Naive thymus-derived CD4-positive, alpha-beta T cell (primary cell): ENCODE results near the gene SLC12A8. TPM values are rescaled to one million over a fixed set of nuclear protein-coding genes. Genes with fewer than 3 reads are reported as not detected.

Experiments used
- ATAC-seq: fragments of 150-1000 bp; cut with Tn5 transposase; 2 replicates; pipeline ENCODE4 v1.10.0; 2021; ENCODE audit warnings: mild to moderate bottlenecking, moderate library complexity
- CTCF ChIA-PET: fragments of 350-600 bp; sonication (Branson Sonifier 250); formaldehyde crosslinking; loops from one replicate; lab custom pipeline; 2021; ENCODE audit warnings: antibody characterized with exemption; lab: Charles Lee
- POLR2A ChIA-PET: fragments of 350-600 bp; sonication (Branson Sonifier 250); formaldehyde crosslinking; loops from one replicate; lab custom pipeline; 2021; ENCODE audit warnings: antibody characterized with exemption, inconsistent platforms; lab: Charles Lee
- DNase-seq, 9 donors: peaks; one replicate each; pipeline versions ENCODE4 v3.0.0 to v3.0.0-alpha.2; 2020 to 2022; ENCODE audit warnings: mixed read lengths in 1 of 9
- H3K27ac ChIP-seq: one replicate; pipeline ENCODE4 v1.7.0; 2013; ENCODE audit warnings: mild to moderate bottlenecking, low read depth, low read length, moderate library complexity
- H3K27me3 ChIP-seq, 2 donors: one replicate each; pipeline ENCODE4 v1.7.0; 2013; ENCODE audit warnings: low read length in 2 of 2, mild to moderate bottlenecking in 2 of 2, moderate library complexity in 2 of 2; ENCODE audit not compliant: control insufficient read depth in 2 of 2, insufficient read depth in 2 of 2
- H3K36me3 ChIP-seq, 3 experiments: 1 replicate in 2 of 3; 2 replicates in 1 of 3; pipeline ENCODE4 v1.7.0; 2013; ENCODE audit warnings: low read length in 3 of 3, mild to moderate bottlenecking in 3 of 3, moderate library complexity in 1 of 3; ENCODE audit not compliant: insufficient read depth in 3 of 3, control insufficient read depth in 2 of 3
- H3K4me1 ChIP-seq, 2 donors: one replicate each; pipeline ENCODE4 v1.7.0; 2013; ENCODE audit warnings: low read length in 2 of 2, mild to moderate bottlenecking in 2 of 2, moderate library complexity in 1 of 2; ENCODE audit not compliant: control insufficient read depth in 2 of 2, insufficient read depth in 2 of 2
- H3K4me3 ChIP-seq: 2 replicates; pipeline ENCODE4 v1.7.0; 2013; ENCODE audit warnings: mild to moderate bottlenecking, low read length
- H3K9me3 ChIP-seq, 3 experiments: 1 replicate in 2 of 3; 2 replicates in 1 of 3; pipeline ENCODE4 v1.7.0; 2013; ENCODE audit warnings: low read length in 3 of 3; ENCODE audit not compliant: control insufficient read depth in 2 of 3
- H3K27ac Mint-ChIP-seq, 9 donors: one replicate each; pipeline ENCODE4 v1.8.0; 2020 to 2022; ENCODE audit warnings: mixed read lengths in 9 of 9, mild to moderate bottlenecking in 8 of 9, moderate library complexity in 5 of 9, inconsistent platforms in 2 of 9
- H3K27me3 Mint-ChIP-seq, 5 donors: one replicate each; pipeline ENCODE4 v1.8.0; 2021 to 2022; ENCODE audit warnings: mixed read lengths in 5 of 5, mild to moderate bottlenecking in 1 of 5
- H3K36me3 Mint-ChIP-seq, 5 donors: one replicate each; pipeline ENCODE4 v1.8.0; 2020 to 2022; ENCODE audit warnings: mixed read lengths in 5 of 5, mild to moderate bottlenecking in 3 of 5, inconsistent platforms in 1 of 5
- H3K4me1 Mint-ChIP-seq, 7 donors: one replicate each; pipeline ENCODE4 v1.8.0; 2020 to 2022; ENCODE audit warnings: mixed read lengths in 7 of 7, mild to moderate bottlenecking in 3 of 7, inconsistent platforms in 1 of 7
- H3K4me3 Mint-ChIP-seq, 10 donors: one replicate each; pipeline ENCODE4 v1.8.0; 2020 to 2022; ENCODE audit warnings: mild to moderate bottlenecking in 10 of 10, mixed read lengths in 10 of 10, moderate library complexity in 6 of 10, inconsistent platforms in 2 of 10
- H3K9me3 Mint-ChIP-seq, 11 donors: one replicate each; pipeline ENCODE4 v1.8.0; 2020 to 2022; ENCODE audit warnings: mixed read lengths in 11 of 11, mild to moderate bottlenecking in 4 of 11, inconsistent platforms in 1 of 11, moderate library complexity in 1 of 11
- intact Hi-C, 2 donors: fragments of 100-400 bp; cut with micrococcal nuclease; formaldehyde crosslinking; loops; one replicate each; pipeline ENCODE4 v1.15.1; 2023
- polyA plus RNA-seq, 2 donors: library from polyadenylated mRNA; unstranded; fragments of 300-500 nt; fragmentation: Illumina TruSeq; gene quantifications; one replicate each; pipeline ENCODE4 v1.2.3, GENCODE V29; 2021
- total RNA-seq, 6 experiments: library from RNA in 5 of 6; stranded (reverse) in 5 of 6; gene quantifications; 1 replicate in 5 of 6; 2 replicates in 1 of 6; pipeline ENCODE4 v1.2.3 and lab custom pipeline; 2021 to 2026

The SLC12A8 gene
- total and polyA plus RNA-seq, 7 experiments from 2014 or later, result 0.12 to 1.1 (median 0.66) TPM; not detected in 1

DNA sequence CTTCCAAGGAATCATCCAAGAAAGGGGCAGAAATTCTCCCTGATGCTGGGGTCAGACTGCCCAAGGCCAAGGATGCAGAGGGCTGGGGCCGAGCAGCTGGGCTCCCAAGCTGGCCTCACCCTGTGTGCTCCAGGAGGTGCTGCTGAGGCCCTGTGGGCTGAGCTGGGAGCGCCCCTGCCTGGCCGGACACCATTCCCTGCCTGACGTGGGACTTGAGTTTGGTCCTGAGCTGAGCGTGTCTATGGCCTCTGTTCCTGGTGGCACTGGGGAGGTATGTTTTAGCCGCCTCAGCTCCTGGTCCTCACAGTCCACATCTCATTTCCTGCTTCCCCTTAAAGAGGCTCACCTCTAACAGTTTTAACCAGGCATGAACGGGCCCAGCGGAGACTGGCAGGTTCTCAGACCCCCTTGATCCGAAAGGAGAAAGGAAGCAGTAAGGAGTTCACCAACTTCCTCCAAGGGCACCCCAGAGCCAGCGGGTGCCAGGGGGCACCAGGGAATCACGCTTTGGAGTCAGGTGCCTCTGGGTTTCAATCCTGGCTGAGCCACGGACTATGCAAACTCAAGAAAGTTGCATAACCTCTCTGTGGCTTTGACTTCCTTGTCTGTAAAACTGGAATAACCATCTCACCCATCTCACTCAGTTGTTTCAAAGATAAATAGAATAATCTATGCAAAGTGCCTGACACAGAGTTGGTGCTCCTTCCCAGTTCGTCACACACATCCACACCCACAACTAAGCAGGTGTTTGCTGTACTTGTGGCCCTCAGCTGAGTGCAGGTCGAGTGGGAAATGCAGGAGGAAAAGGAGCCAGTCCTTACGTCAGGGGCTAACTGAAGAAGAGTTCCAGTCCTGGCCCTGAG, 48.6 kb downstream of the SLC12A8 start:
- Mint-ChIP-seq H3K27me3 (peaks cover 0 to 42% (median 3%) of the 10 kb centered on the region in 5 donors), H3K4me1 (peaks cover 0 to 6% (median 0%) of the 10 kb centered on the region in 7 donors), H3K9me3 (no peaks in the 10 kb centered on the region), H3K4me3 (no peak overlapping the region), H3K36me3 (no peaks in the 10 kb centered on the region), H3K27ac (no peak overlapping the region)
- no peak for DNase-seq
- no peak overlapping the region for H3K4me3 ChIP-seq
- intact Hi-C loops, result no loop called here
- no peaks in the 10 kb centered on the region for H3K9me3 ChIP-seq
- no peaks in the 10 kb centered on the region for H3K36me3 ChIP-seq
- peak; percentile 37 for ATAC-seq
- POLR2A ChIA-PET, result no interaction called here
- H3K4me1 ChIP-seq, result no peaks in the 10 kb centered on the region
- CTCF ChIA-PET, result no interaction called here
- no peak overlapping the region for H3K27ac ChIP-seq
- H3K27me3 ChIP-seq, result no peaks in the 10 kb centered on the region

DNA sequence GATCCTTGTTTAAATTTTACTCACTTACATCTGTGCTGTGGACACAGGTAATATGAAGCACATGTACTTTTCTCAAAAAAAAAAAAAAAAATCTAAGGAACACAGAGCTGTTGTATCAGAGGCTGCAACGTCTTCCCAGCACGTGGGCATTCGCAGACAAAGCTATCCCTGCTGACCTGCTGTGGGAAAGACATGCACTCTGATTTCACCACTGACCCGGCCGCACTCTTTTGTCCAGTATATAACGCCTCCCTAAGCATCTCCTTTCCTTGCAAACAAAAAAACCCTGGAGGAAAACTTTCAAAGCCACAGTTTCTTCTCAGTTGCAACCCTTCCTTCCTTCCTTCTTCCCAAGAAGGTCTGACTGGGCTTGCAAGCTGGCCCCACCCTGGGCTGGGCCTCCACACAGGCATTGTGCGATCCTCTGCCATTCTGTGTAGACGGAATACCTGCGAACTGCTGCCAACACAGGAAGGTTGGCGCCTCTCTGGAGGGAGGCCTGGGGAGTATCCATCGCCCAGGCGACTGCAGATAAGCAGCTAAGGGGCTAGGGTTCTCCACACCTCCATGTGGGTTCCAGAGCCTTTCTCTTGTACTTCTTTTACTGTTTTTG, 50.8 kb downstream of the SLC12A8 start:
- Mint-ChIP-seq H3K27ac (no peak overlapping the region), H3K27me3 (peaks cover 0 to 42% (median 0%) of the 10 kb centered on the region in 5 donors), H3K9me3 (no peaks in the 10 kb centered on the region), H3K4me3 (no peak overlapping the region), H3K36me3 (peaks cover 0 to 4% (median 0%) of the 10 kb centered on the region in 5 donors), H3K4me1 (peaks cover 0 to 4% (median 0%) of the 10 kb centered on the region in 7 donors)
- POLR2A ChIA-PET, result no interaction called here
- H3K36me3 ChIP-seq, result no peaks in the 10 kb centered on the region
- DNase-seq, result no peak
- no peak overlapping the region for H3K27ac ChIP-seq
- no peaks in the 10 kb centered on the region for H3K9me3 ChIP-seq
- no peaks in the 10 kb centered on the region for H3K27me3 ChIP-seq
- H3K4me3 ChIP-seq, result no peak overlapping the region
- H3K4me1 ChIP-seq, result no peaks in the 10 kb centered on the region
- CTCF ChIA-PET, result no interaction called here
- intact Hi-C loops, result no loop called here
- no peak for ATAC-seq

- intact Hi-C loops, result no loop called here
- ATAC-seq, result no peak
- no peak overlapping the region for H3K27ac ChIP-seq
- no peaks in the 10 kb centered on the region for H3K9me3 Mint-ChIP-seq
- no peaks in the 10 kb centered on the region for H3K4me1 ChIP-seq
- ChIA-PET POLR2A (no interaction called here), CTCF (no interaction called here)
- H3K4me3 ChIP-seq, result no peak overlapping the region
- peaks cover 0 to 3% (median 0%) of the 10 kb centered on the region in 7 donors for H3K4me1 Mint-ChIP-seq
- H3K27me3 ChIP-seq, result no peaks in the 10 kb centered on the region
- no peak overlapping the region for H3K4me3 Mint-ChIP-seq
- DNase-seq, result no peak
- no peak overlapping the region for H3K27ac Mint-ChIP-seq
- peaks cover 0 to 4% (median 0%) of the 10 kb centered on the region in 5 donors for H3K36me3 Mint-ChIP-seq
- no peaks in the 10 kb centered on the region for H3K9me3 ChIP-seq
- H3K36me3 ChIP-seq, result no peaks in the 10 kb centered on the region
- peaks cover 0 to 45% (median 0%) of the 10 kb centered on the region in 5 donors for H3K27me3 Mint-ChIP-seq
Observed at GRCh38 chr3:125160606-125161371, 51.8 kb downstream of the SLC12A8 start.

- peaks cover 0 to 51% (median 0%) of the 10 kb centered on the region in 5 donors for H3K27me3 Mint-ChIP-seq
- H3K36me3 Mint-ChIP-seq, result peaks cover 0 to 4% (median 0%) of the 10 kb centered on the region in 5 donors
- H3K27ac ChIP-seq, result no peak overlapping the region
- H3K27ac Mint-ChIP-seq, result peak overlapping the region in 1 of 9 donors; percentile 64
- H3K4me3 ChIP-seq, result no peak overlapping the region
- H3K4me1 Mint-ChIP-seq, result peaks cover 0 to 8% (median 7%) of the 10 kb centered on the region in 7 donors
- CTCF ChIA-PET, result interaction anchor here (1.0 kb wide), 1 partner anchor 162 kb away, joined by 3 read pairs; no protein-coding TSS in a partner anchor
- POLR2A ChIA-PET, result no interaction called here
- intact Hi-C loops, result no loop called here
- no peaks in the 10 kb centered on the region for H3K9me3 Mint-ChIP-seq
- no peaks in the 10 kb centered on the region for H3K9me3 ChIP-seq
- DNase-seq, result no peak
- no peaks in the 10 kb centered on the region for H3K27me3 ChIP-seq
- H3K36me3 ChIP-seq, result no peaks in the 10 kb centered on the region
- no peaks in the 10 kb centered on the region for H3K4me1 ChIP-seq
- no peak for ATAC-seq
- H3K4me3 Mint-ChIP-seq, result no peak overlapping the region
Observed at GRCh38 chr3:125157183-125157582, 55.4 kb downstream of the SLC12A8 start.

DNA sequence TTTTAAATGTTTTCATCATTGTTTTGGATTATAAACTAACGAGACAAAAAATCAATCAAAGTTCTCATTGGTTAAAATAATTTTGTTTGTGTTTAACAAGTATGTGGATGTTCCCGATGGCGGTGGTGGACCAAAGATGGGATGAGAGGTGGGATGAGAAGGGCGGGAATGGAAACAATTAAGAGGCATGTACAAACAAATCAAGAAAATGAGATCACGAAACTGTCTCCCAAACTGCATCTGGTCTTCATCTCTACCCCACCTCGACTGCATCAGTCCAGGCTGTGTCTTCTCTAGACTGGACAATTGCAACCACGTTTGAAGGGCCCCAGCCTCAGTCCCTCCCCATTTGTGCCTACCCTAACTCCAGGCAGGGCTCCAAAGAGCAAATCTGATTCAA, 56.1 kb downstream of the SLC12A8 start:
- Histone ChIP-seq H3K27me3 (no peaks in the 10 kb centered on the region), H3K36me3 (no peaks in the 10 kb centered on the region), H3K4me1 (no peaks in the 10 kb centered on the region), H3K27ac (no peak overlapping the region), H3K9me3 (no peaks in the 10 kb centered on the region), H3K4me3 (no peak overlapping the region)
- POLR2A ChIA-PET, result no interaction called here
- no peak overlapping the region for H3K4me3 Mint-ChIP-seq
- no peaks in the 10 kb centered on the region for H3K9me3 Mint-ChIP-seq
- peaks cover 0 to 8% (median 7%) of the 10 kb centered on the region in 7 donors for H3K4me1 Mint-ChIP-seq
- CTCF ChIA-PET, result no interaction called here
- peaks cover 0 to 4% (median 0%) of the 10 kb centered on the region in 5 donors for H3K36me3 Mint-ChIP-seq
- no peak overlapping the region for H3K27ac Mint-ChIP-seq
- peaks cover 0 to 51% (median 0%) of the 10 kb centered on the region in 5 donors for H3K27me3 Mint-ChIP-seq
- intact Hi-C loops, result no loop called here
- no peak for DNase-seq
- no peak for ATAC-seq

DNA sequence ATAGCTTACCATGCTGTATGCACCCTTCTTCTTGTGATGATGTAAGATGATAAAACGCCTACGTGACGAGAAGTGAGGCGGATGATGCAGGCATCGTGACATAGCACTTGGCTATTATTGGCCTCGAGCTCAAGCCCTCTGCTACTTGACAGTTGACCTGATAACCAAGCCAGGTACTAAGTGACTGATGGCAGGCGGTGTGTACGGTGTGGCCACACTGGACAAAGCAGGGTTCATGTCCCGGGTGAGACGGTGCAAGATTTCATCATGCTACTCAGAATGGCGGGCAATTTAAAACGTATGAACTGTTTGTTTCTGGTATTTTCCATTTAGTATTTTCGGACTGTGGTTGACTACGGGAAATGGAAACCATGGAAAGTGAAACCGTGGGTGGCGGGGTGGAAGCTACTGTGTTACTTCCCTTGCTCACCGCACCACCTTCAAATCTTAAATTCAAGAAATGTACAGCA, 57.7 kb downstream of the SLC12A8 start:
- no peak overlapping the region for H3K27ac ChIP-seq
- POLR2A ChIA-PET, result no interaction called here
- H3K27me3 Mint-ChIP-seq, result peaks cover 0 to 48% (median 0%) of the 10 kb centered on the region in 5 donors
- no peaks in the 10 kb centered on the region for H3K4me1 ChIP-seq
- H3K36me3 Mint-ChIP-seq, result peaks cover 0 to 4% (median 0%) of the 10 kb centered on the region in 5 donors
- CTCF ChIA-PET, result interaction anchor here (0.6 to 0.7 kb wide), 2 partner anchors 117 to 193 kb away, joined by 3 to 5 read pairs; no protein-coding TSS in a partner anchor
- no peaks in the 10 kb centered on the region for H3K36me3 ChIP-seq
- H3K9me3 Mint-ChIP-seq, result peaks cover 0 to 2% (median 0%) of the 10 kb centered on the region in 11 donors
- H3K4me1 Mint-ChIP-seq, result peaks cover 0 to 12% (median 7%) of the 10 kb centered on the region in 7 donors
- DNase-seq (no peak), ATAC-seq (peak; percentile 51)
- intact Hi-C loops, result no loop called here
- no peaks in the 10 kb centered on the region for H3K9me3 ChIP-seq
- H3K4me3 Mint-ChIP-seq, result peak overlapping the region in 9 of 10 donors; percentile 1 to 71 (median 36)
- H3K4me3 ChIP-seq, result no peak overlapping the region
- peak overlapping the region in 1 of 9 donors; percentile 26 for H3K27ac Mint-ChIP-seq
- no peaks in the 10 kb centered on the region for H3K27me3 ChIP-seq
